Caco-2 (cell line): ENCODE results near the gene ELMO3. TPM values are rescaled to one million over a fixed set of nuclear protein-coding genes. Genes with fewer than 3 reads are reported as not detected.

ENCODE experiments used
- BruUV-seq: library from RNA; stranded (reverse); fragments of 400-500 nt; replicated peaks from 2 replicates; lab custom pipeline; 2021; lab: Mats Ljungman, UMichigan
- CTCF ChIA-PET: fragments of 300-600 bp; sonication (Branson Sonifier 250); formaldehyde crosslinking; loops from one replicate; lab custom pipeline; 2022; ENCODE audit warnings: antibody characterized with exemption; lab: Charles Lee
- POLR2A ChIA-PET: fragments of 300-600 bp; sonication (Branson Sonifier 250); formaldehyde crosslinking; loops from one replicate; lab custom pipeline; 2022; ENCODE audit warnings: antibody characterized with exemption; lab: Charles Lee
- DNase-seq, 2 experiments: peaks; one replicate each; pipeline versions ENCODE4 v3.0.0 to v3.0.0-alpha.2; 2020 to 2022
- H3K27me3 ChIP-seq: replicated peaks from 2 replicates; pipeline ENCODE4 v1.6.0; 2011; ENCODE audit warnings: low read length; ENCODE audit not compliant: control insufficient read depth, insufficient read depth
- H3K36me3 ChIP-seq: 2 replicates; pipeline ENCODE4 v1.5.1; 2011; ENCODE audit warnings: low read length; ENCODE audit not compliant: control insufficient read depth, insufficient read depth
- H3K4me1 ChIP-seq: fragments of 250-450 bp; sonication (Bioruptor Pico); 2 replicates; pipeline ENCODE4 v1.5.1; 2020; ENCODE audit warnings: mild to moderate bottlenecking
- H3K4me3 ChIP-seq: 2 replicates; pipeline ENCODE4 v1.5.1; 2011; ENCODE audit warnings: low read depth, mild to moderate bottlenecking, control low read depth, low read length
- H3K9me3 ChIP-seq: fragments of 250-450 bp; sonication (Bioruptor Pico); 2 replicates; pipeline ENCODE4 v1.5.1; 2020; ENCODE audit warnings: mild to moderate bottlenecking, moderate library complexity
- H3K27ac Mint-ChIP-seq: one replicate; pipeline ENCODE4 v1.8.0; 2022; ENCODE audit warnings: mixed read lengths; ENCODE audit not compliant: unreplicated experiment
- H3K27me3 Mint-ChIP-seq: one replicate; pipeline ENCODE4 v1.8.0; 2022; ENCODE audit warnings: mixed read lengths; ENCODE audit not compliant: insufficient read depth, unreplicated experiment
- H3K36me3 Mint-ChIP-seq: one replicate; pipeline ENCODE4 v1.8.0; 2022; ENCODE audit warnings: mild to moderate bottlenecking, mixed read lengths; ENCODE audit not compliant: insufficient read depth, unreplicated experiment
- H3K4me1 Mint-ChIP-seq: one replicate; pipeline ENCODE4 v1.8.0; 2022; ENCODE audit warnings: low read depth, mixed read lengths; ENCODE audit not compliant: unreplicated experiment
- H3K4me3 Mint-ChIP-seq: one replicate; pipeline ENCODE4 v1.8.0; 2022; ENCODE audit warnings: mild to moderate bottlenecking, moderate library complexity, mixed read lengths; ENCODE audit not compliant: unreplicated experiment
- H3K9me3 Mint-ChIP-seq: one replicate; pipeline ENCODE4 v1.8.0; 2022; ENCODE audit warnings: mixed read lengths; ENCODE audit not compliant: unreplicated experiment
- CTCF ChIP-seq, 2 experiments: fragments of 200-600 bp in 1 of 2; IDR thresholded peaks; 1 replicate in 1 of 2; 2 replicates in 1 of 2; pipeline versions ENCODE4 v1.5.1 to v1.8.0; 2011 to 2022; ENCODE audit warnings: antibody characterized with exemption in 1 of 2, control low read depth in 1 of 2, inconsistent platforms in 1 of 2, low read depth in 1 of 2, low read length in 1 of 2, mild to moderate bottlenecking in 1 of 2, moderate library complexity in 1 of 2; ENCODE audit not compliant: insufficient read depth in 1 of 2, severe bottlenecking in 1 of 2, unreplicated experiment in 1 of 2
- intact Hi-C: fragments of 100-400 bp; cut with micrococcal nuclease; formaldehyde crosslinking; loops from one replicate; pipeline ENCODE4 v1.10.0; 2022; ENCODE audit not compliant: unreplicated experiment
- total RNA-seq: library from RNA; stranded (reverse); gene quantifications from 2 replicates; pipeline ENCODE4 v1.2.3, GENCODE V29; 2022

ELMO3 gene
- total RNA-seq, 1 experiment from 2014 or later, result 27.8 TPM

- ChIA-PET CTCF (interaction anchor here (0.7 to 2.8 kb wide), 8 partner anchors 8 to 191 kb away, joined by 3 to 23 read pairs (median 4); partner anchors contain the start of genes CES3, FBXL8, NOL3 and TRADD), POLR2A (interaction anchor here (0.5 to 1.6 kb wide), 4 partner anchors 9 to 106 kb away, joined by 3 to 8 read pairs (median 5); partner anchors contain the start of genes FBXL8 and TRADD)
- no peaks in the 10 kb centered on the region for H3K4me1 Mint-ChIP-seq
- DNase-seq, result no peak
- H3K27me3 ChIP-seq, result no peaks in the 10 kb centered on the region
- peak overlapping the region; percentile 75; the same call in 1 of the 2 replicates for H3K4me3 ChIP-seq
- BruUV-seq, result no TSS peak
- H3K27ac Mint-ChIP-seq, result peak overlapping the region; percentile 85
- H3K4me3 Mint-ChIP-seq, result peak overlapping the region; percentile 81
- peaks cover 2% of the 10 kb centered on the region; the same call in 1 of the 2 replicates for H3K36me3 ChIP-seq
- no peak for TF ChIP-seq CTCF (IDR thresholded peaks at IDR 0.05; ENCODE audit: insufficient read depth in 1 of 2, low read depth in 1 of 2, low read length in 1 of 2, severe bottlenecking in 1 of 2, unreplicated experiment in 1 of 2)
- H3K9me3 Mint-ChIP-seq, result no peaks in the 10 kb centered on the region
- H3K4me1 ChIP-seq, result peaks cover 4% of the 10 kb centered on the region
- intact Hi-C loops, result loop anchor here (2.0 kb wide), 2 partner anchors 43 to 197 kb away; partner anchors contain the start of gene PHAF1
- no peaks in the 10 kb centered on the region for H3K27me3 Mint-ChIP-seq
- H3K36me3 Mint-ChIP-seq, result peaks cover 29% of the 10 kb centered on the region
- no peaks in the 10 kb centered on the region for H3K9me3 ChIP-seq
Measured at GRCh38 chr16:67151431-67152097, 47.4 kb upstream of the ELMO3 start.

- Mint-ChIP-seq H3K27me3 (no peaks in the 10 kb centered on the region), H3K4me3 (no peak overlapping the region), H3K9me3 (no peaks in the 10 kb centered on the region), H3K4me1 (peaks cover 6% of the 10 kb centered on the region), H3K27ac (no peak overlapping the region), H3K36me3 (peaks cover 14% of the 10 kb centered on the region)
- TF ChIP-seq CTCF (IDR thresholded peaks at IDR 0.05; ENCODE audit: insufficient read depth in 1 of 2, low read depth in 1 of 2, low read length in 1 of 2, severe bottlenecking in 1 of 2, unreplicated experiment in 1 of 2), result no peak
- POLR2A ChIA-PET, result interaction anchor here (1.0 to 1.1 kb wide), 2 partner anchors 16 to 137 kb away, joined by 4 to 6 read pairs; partner anchors contain the start of gene NOL3
- intact Hi-C loops, result loop anchor here (1.0 kb wide), 1 partner anchor 136 kb away; no protein-coding TSS in a partner anchor
- H3K27me3 ChIP-seq, result no peaks in the 10 kb centered on the region
- BruUV-seq, result no TSS peak
- H3K4me1 ChIP-seq, result peaks cover 4% of the 10 kb centered on the region
- no peaks in the 10 kb centered on the region for H3K36me3 ChIP-seq
- peak in 1 of 2 experiments; percentile 30 for DNase-seq
- H3K9me3 ChIP-seq, result no peaks in the 10 kb centered on the region
- no peak overlapping the region; the same call in 1 of the 2 replicates for H3K4me3 ChIP-seq
- CTCF ChIA-PET, result interaction anchor here (0.5 to 2.8 kb wide), 30 partner anchors 9 to 282 kb away, joined by 3 to 57 read pairs (median 5); partner anchors contain the start of genes CBFB, CES3, FHOD1 and MATCAP1
Measured at GRCh38 chr16:67154578-67155294, 44.2 kb upstream of the ELMO3 start.
